DND-41 (cell line): ENCODE data around the gene TNNC2.

Source experiments
- ATAC-seq: fragments of 200-7000 bp; cut with Tn5 transposase; 3 replicates; pipeline ENCODE4 v1.9.1; 2021; ENCODE audit warnings: low read depth; ENCODE audit not compliant: insufficient read depth
- DNase-seq: peaks from one replicate; pipeline ENCODE4 v3.0.0-alpha.2; 2020
- H2AFZ ChIP-seq: 2 replicates; pipeline ENCODE4 v1.6.0; 2012; ENCODE audit warnings: low read depth, low read length
- H3K27ac ChIP-seq: 2 replicates; pipeline ENCODE4 v1.5.1; 2012; ENCODE audit warnings: low read length, inconsistent platforms
- H3K27me3 ChIP-seq: fragments of 200-600 bp; sonication (generic); 2 replicates; pipeline ENCODE4 v1.6.0; 2012; ENCODE audit warnings: low read length, mild to moderate bottlenecking, inconsistent platforms; ENCODE audit not compliant: insufficient read depth, poor library complexity
- H3K36me3 ChIP-seq: 2 replicates; pipeline ENCODE4 v1.5.1; 2012; ENCODE audit warnings: low read length, inconsistent platforms; ENCODE audit not compliant: insufficient read depth
- H3K4me1 ChIP-seq: 2 replicates; pipeline ENCODE4 v1.5.1; 2012; ENCODE audit warnings: mild to moderate bottlenecking, low read length; ENCODE audit not compliant: insufficient read depth
- H3K4me2 ChIP-seq: 2 replicates; pipeline ENCODE4 v1.6.0; 2012; ENCODE audit warnings: mild to moderate bottlenecking, moderate library complexity, low read length, inconsistent platforms; ENCODE audit not compliant: insufficient read depth
- H3K4me3 ChIP-seq, 2 experiments: fragments of 200-600 bp in 1 of 2; shearing (Covaris generic) in 1 of 2; 2 replicates each; pipeline ENCODE4 v1.5.1; 2012 to 2016; ENCODE audit warnings: inconsistent platforms in 2 of 2, low read length in 2 of 2, mild to moderate bottlenecking in 2 of 2, low read depth in 1 of 2, moderate library complexity in 1 of 2
- H3K79me2 ChIP-seq: 2 replicates; pipeline ENCODE4 v1.6.0; 2012; ENCODE audit warnings: low read length, inconsistent platforms; ENCODE audit not compliant: insufficient read depth
- H3K9ac ChIP-seq: 2 replicates; pipeline ENCODE4 v1.6.0; 2012; ENCODE audit warnings: low read depth, mild to moderate bottlenecking, inconsistent platforms, low read length, moderate library complexity
- H3K9me3 ChIP-seq: 2 replicates; pipeline ENCODE4 v1.5.1; 2012; ENCODE audit warnings: low read length, moderate library complexity, mild to moderate bottlenecking, inconsistent platforms; ENCODE audit not compliant: insufficient read depth, severe bottlenecking
- H4K20me1 ChIP-seq: 2 replicates; pipeline ENCODE4 v1.6.0; 2012; ENCODE audit warnings: low read length; ENCODE audit not compliant: insufficient read depth
- CTCF ChIP-seq: IDR thresholded peaks from 2 replicates; pipeline ENCODE4 v1.5.1; 2012; ENCODE audit warnings: borderline replicate concordance, low read length, moderate library complexity, mild to moderate bottlenecking; ENCODE audit not compliant: poor library complexity, severe bottlenecking; ENCODE audit errors: extremely low read depth
- EZH2 ChIP-seq: IDR thresholded peaks from 3 replicates; pipeline ENCODE4 v1.6.1; 2012; ENCODE audit warnings: borderline replicate concordance, low read depth, mild to moderate bottlenecking, moderate library complexity, low read length, inconsistent platforms; ENCODE audit not compliant: severe bottlenecking

Gene TNNC2

GRCh38 chr20:45828589-45828988 lies 1.5 kb upstream of the TNNC2 start:
- Histone ChIP-seq H3K27ac (no peak overlapping the region), H2AFZ (no peak overlapping the region), H3K4me3 (no peak overlapping the region), H4K20me1 (no peaks in the 10 kb centered on the region), H3K4me1 (no peaks in the 10 kb centered on the region), H3K36me3 (no peaks in the 10 kb centered on the region), H3K9me3 (no peaks in the 10 kb centered on the region), H3K27me3 (no peaks in the 10 kb centered on the region), H3K79me2 (no peaks in the 10 kb centered on the region), H3K9ac (no peak overlapping the region), H3K4me2 (no peak overlapping the region)
- DNase-seq (no peak), ATAC-seq (no peak)
- no peak for TF ChIP-seq CTCF
- TF ChIP-seq EZH2 = no peak

GRCh38 chr20:45827712-45828111 lies 600 bp upstream of the TNNC2 start:
- Histone ChIP-seq H3K9ac (no peak overlapping the region), H3K4me2 (no peak overlapping the region), H3K9me3 (no peaks in the 10 kb centered on the region), H3K36me3 (no peaks in the 10 kb centered on the region), H3K79me2 (no peaks in the 10 kb centered on the region), H2AFZ (no peak overlapping the region), H3K4me3 (no peak overlapping the region), H4K20me1 (no peaks in the 10 kb centered on the region), H3K4me1 (no peaks in the 10 kb centered on the region), H3K27me3 (peaks cover 4% of the 10 kb centered on the region), H3K27ac (no peak overlapping the region)
- no peak for DNase-seq
- ATAC-seq = no peak
- TF ChIP-seq CTCF (no peak), EZH2 (no peak)

- no peak overlapping the region for H3K27ac ChIP-seq
- peaks cover 4% of the 10 kb centered on the region for H3K27me3 ChIP-seq
- H3K4me2 ChIP-seq = no peak overlapping the region
- no peaks in the 10 kb centered on the region for H3K79me2 ChIP-seq
- no peak overlapping the region for H2AFZ ChIP-seq
- H3K4me3 ChIP-seq = no peak overlapping the region
- DNase-seq (no peak), ATAC-seq (no peak)
- no peaks in the 10 kb centered on the region for H3K9me3 ChIP-seq
- H3K4me1 ChIP-seq = no peaks in the 10 kb centered on the region
- TF ChIP-seq EZH2 (no peak), CTCF (no peak)
- H3K36me3 ChIP-seq = no peaks in the 10 kb centered on the region
- no peak overlapping the region for H3K9ac ChIP-seq
- H4K20me1 ChIP-seq = no peaks in the 10 kb centered on the region
These were observed 612 bp downstream of the TNNC2 start for GRCh38 chr20:45826381-45827019.
